NCI-H510A (cell line): ENCODE data around the gene ZBTB43.

Source experiments
- DNase-seq: peaks from one replicate; lab custom pipeline; 2025; lab: John Stamatoyannopoulos, UW

Gene ZBTB43

DNA sequence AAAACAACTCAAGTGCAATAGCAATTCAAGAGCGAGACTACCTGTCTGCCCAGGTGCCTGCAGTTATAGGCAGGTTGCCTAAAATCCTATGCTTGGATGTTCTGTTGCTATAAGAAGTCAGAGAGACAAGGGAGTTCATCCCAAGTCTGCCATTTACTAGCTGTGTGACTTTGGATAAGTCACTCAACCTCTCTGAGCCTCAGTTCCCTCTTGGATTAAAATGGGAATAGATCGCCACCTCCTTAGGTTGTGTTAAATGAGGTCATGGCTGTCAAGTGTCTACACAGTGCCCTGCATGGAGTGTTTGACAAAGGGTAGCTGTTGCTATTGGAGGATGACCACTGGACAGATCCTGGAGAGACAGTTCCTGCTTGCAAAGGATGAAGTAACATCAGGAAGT, 54.3 kb downstream of the ZBTB43 start:
- DNase-seq = no peak

- peak; percentile 65 for DNase-seq
Measured at GRCh38 chr9:126860077-126860756, 55.4 kb downstream of the ZBTB43 start, which contains the start of gene ZBTB34. TSS of gene ZBTB34 (plus strand) at chr9:126860639. CDS start at chr9:126879400, 18,761 bp downstream.

DNA sequence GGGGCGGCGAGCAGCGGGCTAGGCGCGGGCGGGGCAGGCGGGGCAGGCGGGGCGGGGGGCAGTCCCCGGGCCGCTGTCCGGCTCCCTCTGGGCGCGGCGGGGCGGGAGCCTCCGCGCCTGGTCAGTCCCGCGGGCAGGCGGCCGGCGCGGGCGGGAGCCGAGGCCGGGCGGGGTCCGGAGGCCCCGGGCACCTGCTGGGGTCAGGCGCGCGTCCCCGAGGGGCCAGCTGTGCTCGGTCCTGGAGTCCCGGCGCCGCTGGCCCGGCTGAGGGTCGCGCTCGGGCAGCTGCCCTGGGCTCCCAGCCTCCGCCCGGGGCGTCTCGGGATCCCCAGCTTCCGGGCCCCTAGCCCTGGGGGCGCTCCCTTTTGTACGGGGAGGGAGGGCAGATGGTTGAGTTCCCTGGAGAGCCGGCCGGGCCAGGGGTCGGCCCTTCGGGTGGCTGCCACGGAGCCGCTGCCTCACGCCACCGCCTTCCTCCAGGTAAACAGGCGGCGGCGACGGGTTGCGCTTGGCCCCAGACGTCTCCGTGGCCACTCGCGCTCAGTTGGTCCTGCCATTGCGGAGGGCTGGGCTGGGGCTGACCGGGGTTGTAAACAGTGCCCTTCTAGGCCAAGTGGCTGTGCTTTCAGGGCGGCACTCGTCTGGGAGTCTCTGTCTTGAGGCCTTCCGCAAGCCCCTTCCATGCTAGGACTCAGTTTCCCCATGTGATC, 56.1 kb downstream of the ZBTB43 start:
- no peak for DNase-seq

DNA sequence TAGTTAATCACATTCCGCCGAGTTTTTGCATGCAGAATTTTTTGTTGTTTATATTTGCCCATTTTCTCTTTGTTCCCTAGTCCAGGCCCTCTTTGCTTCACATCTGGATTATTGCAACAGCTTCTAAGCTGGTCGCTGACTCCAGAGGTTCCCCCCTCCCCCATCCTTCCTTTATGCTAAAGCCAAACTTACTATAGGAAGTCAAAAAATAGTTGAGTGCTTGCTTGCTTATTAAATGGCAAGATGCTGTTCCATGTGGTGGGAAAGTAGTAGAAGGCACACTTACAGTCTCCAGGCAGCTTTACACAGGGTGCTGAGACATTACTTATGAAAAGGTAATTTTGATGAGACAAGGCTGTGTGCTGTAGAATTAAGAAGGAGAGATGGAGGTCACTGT, 56.9 kb downstream of the ZBTB43 start:
- no peak for DNase-seq

DNA sequence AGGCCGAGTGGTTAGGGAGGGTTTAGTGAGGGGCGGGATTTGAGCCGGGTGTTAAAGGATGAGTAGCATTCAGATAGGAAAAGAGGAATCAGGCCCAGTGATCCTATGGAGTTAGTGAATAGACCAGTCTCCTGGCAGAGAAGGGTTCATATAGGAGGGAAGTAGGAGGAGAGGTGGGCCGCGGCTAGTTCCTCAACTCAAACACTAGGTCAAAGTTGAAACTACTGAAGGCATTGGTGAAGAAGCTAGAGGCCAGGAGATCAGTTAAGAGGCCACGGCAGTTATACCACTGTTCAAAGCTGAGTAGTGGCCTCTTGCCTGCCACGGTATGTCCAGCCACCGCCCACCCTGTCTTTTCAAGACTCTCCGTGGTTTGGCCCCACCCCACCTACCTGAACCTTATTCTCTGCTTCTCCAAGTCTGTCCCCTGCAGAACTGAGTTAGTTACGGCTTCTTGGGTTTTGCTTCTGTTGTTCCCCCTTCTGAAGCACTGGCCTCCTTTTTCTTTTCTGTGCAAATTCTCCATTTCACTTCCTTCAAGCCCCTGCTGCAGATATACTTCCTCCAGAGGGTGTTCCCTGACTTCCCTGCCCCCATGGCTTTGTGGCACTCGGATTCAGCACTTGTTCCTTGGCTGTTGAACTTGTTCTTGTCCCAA, 57.4 kb downstream of the ZBTB43 start:
- no peak for DNase-seq

DNA sequence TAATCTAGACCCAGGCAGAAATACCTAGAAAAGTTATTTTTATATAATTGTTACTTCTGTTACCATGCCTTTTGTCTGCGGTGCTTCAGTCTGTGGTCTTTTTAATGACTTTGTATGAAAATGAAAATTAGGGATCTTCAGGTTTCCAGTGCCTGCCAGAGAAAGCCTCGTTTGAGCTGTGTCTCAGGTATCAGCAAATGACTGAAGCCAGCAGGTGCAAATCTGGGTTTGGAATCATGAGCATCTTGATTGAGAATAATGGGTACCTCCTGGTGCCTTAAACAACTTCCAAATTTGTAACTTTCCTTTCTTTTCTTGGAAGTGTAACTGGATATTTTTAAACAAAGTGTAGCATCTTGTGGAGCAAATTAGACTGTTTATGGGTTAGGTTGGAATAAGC, 59.9 kb downstream of the ZBTB43 start:
- no peak for DNase-seq

DNA sequence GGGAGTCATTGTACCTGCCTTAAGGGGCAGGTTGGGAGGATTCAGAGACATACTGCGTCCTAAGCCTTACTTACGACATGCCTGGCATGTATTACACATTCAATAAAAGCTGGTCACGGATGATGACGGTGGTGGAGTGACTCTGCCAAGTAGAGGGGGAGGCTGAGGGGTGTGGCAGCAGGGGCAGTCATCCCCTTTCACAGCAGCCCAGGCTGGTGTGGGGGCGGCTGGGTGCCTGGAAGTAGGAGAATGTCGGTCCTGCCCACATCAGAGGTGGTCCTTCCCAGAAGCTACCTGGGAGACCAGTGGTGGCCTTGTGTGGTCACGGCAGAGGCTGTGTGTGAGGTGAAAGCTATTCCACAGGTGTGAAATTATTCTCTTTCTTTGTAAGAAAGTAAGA, 64.5 kb downstream of the ZBTB43 start:
- DNase-seq = no peak

DNA sequence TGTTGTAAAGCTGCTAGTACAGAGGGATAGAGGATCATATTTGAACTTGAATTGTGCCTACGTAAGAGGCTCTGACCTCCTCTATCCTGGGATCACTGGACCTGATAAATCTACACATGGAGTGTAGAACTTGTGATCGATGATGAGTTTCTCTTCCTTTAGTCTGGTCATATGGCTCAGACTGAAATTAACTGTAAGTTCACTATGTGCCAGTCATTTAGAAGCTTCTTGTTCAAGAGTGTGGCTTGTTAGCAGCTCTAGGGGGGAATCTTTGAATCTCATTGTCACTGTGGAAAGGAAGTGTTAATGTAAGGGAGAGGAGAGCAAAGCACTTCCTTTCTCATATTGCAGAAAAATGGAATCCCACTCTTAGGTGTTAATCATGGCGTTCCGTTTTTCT, 67.7 kb downstream of the ZBTB43 start:
- DNase-seq = no peak

DNA sequence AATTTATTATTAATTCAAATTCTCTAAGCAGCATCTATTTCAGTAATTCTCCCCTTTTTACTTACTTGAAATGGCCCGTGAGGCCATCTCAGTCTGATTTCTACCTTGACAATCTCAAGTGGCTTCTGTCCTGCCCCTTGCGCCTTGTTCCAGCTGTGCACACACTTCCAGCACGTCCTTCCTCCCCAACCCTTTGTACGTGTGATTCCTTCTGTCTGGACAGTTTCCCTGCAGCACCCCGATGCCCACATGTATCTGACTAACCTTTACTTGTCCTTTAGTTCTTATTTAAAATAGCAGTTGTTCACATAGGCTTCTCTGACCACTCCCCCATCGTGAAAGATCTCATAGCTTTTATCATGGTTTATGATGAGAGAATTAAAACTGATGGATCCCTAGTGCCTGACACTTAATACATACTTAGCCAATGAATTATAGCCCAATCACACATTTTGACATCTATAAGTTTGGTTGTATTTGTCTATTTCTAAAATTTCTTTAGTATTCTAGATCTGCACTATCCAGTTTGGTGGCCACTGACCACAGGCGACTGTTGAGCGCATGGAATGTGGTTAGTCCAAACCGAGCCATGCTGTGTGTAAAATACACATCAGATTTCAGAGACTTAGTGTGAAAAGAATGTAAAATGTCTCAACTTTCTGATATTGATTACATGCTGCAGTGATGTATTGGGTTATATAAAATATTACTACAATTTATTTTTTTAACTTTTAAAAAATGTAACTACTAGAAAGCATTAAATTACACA, 69.9 kb downstream of the ZBTB43 start:
- DNase-seq = no peak

DNA sequence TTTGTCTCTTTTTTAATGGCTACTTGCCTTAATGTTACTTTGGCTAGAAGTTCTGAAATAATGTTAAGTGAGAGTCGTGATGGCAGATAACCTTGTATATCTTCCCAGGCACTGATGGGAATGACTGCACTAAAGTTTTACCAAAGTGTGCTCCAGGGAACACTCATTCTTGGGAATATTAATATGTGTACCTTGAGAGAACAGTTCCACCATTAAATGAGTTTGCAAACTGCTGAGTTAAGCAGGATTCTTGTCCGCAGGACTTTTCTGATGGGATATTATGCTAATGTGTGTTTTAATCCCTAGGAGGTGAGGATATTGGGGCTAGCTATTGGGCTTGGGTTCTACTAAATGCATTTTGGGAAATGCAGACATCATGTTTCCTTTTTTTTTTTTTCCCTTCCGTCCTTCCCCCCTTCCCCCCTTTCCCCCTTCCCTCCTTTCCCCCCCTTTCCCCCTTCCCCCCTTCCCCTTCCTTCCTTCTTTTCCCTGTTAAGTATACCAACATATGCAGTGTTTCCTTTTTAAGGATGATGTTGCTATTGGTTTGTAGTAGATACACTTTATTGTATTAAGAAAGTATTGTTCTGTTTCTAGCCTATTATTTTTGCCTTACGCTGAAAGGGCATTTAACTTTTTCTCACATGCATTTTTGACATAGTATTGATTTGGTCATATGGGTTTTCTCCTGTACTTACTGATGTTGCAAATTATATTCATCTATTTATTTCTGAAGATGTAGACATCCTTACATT, 71.1 kb downstream of the ZBTB43 start:
- DNase-seq = no peak

GRCh38 chr9:126876531-126876930, 71.7 kb downstream of the ZBTB43 start:
- no peak for DNase-seq

- no peak for DNase-seq
Measured at GRCh38 chr9:126877418-126877817, 72.6 kb downstream of the ZBTB43 start.

- no peak for DNase-seq
Measured at GRCh38 chr9:126879288-126879687, 74.4 kb downstream of the ZBTB43 start.

DNA sequence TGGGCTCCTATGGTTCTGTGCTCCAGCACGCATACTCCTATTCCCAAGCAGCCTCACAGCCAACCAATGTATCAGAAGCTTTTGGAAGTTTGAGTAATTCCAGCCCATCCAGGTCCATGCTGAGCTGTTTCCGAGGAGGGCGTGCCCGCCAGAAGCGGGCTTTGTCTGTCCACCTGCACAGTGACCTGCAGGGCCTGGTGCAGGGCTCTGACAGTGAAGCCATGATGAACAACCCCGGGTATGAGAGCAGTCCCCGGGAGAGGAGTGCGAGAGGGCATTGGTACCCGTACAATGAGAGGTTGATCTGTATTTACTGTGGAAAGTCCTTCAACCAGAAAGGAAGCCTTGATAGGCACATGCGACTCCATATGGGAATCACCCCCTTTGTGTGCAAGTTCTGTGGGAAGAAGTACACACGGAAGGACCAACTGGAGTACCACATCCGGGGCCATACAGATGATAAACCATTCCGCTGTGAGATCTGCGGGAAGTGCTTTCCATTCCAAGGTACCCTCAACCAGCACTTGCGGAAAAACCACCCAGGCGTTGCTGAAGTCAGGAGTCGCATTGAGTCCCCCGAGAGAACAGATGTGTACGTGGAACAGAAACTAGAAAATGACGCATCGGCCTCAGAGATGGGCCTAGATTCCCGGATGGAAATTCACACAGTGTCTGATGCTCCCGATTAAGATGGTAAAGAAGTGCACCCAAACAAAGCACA, 75.5 kb downstream of the ZBTB43 start:
- DNase-seq = no peak

- DNase-seq = no peak
Measured at GRCh38 chr9:126880947-126881332, 76.1 kb downstream of the ZBTB43 start.

GRCh38 chr9:126882746-126883145, 77.9 kb downstream of the ZBTB43 start:
- no peak for DNase-seq

GRCh38 chr9:126883636-126884035, 78.8 kb downstream of the ZBTB43 start:
- no peak for DNase-seq

GRCh38 chr9:126885131-126885641, 80.3 kb downstream of the ZBTB43 start:
- DNase-seq = no peak

DNA sequence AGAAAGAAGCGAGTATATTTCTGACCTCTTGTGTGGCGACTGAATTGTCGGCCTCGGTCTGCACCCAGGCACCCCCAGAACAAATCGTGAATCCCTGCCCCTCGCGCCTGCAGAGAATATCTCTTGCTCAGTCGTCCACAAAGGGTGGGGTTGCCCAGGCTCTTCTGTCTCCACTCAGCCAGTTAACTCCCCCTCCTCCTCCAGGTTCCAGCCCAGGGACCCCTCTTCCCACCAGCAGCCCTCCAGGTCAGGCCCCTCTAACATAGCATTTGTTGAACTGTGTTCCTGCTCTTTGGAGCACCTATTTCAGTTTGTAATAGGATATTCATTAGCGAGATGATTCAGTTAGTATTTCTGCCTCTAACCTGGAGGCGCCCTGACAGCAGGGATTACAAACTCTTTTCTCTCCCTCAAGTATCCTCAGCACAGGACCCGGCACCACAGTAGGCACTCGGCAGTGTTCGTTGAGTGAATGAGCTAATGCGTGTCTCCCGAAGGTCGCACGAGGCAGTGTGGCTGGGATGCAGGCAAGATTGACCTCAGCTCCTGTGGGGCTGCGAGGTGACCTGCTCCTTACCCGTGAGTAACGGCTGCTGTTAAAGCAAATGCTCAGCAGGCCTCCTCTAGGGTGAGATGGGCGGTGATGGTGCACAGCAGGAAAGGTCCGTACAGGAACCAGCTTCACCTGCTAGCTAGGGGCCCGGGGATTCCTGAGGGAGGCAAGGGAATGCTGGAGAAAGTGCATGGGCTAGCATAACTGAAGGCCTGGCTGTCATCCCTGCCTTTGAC, 81.4 kb downstream of the ZBTB43 start:
- no peak for DNase-seq

GRCh38 chr9:126886897-126887296, 82.1 kb downstream of the ZBTB43 start:
- no peak for DNase-seq
